GM18508 (cell line): ENCODE measurements around the gene STK24.

ENCODE experiments used
- ATAC-seq: cut with Tn5 transposase; IDR thresholded peaks from one replicate; pipeline ENCODE4 v1.9.1; 2021; ENCODE audit warnings: moderate number of reproducible peaks; ENCODE audit not compliant: insufficient read depth, unreplicated experiment

The STK24 gene

DNA sequence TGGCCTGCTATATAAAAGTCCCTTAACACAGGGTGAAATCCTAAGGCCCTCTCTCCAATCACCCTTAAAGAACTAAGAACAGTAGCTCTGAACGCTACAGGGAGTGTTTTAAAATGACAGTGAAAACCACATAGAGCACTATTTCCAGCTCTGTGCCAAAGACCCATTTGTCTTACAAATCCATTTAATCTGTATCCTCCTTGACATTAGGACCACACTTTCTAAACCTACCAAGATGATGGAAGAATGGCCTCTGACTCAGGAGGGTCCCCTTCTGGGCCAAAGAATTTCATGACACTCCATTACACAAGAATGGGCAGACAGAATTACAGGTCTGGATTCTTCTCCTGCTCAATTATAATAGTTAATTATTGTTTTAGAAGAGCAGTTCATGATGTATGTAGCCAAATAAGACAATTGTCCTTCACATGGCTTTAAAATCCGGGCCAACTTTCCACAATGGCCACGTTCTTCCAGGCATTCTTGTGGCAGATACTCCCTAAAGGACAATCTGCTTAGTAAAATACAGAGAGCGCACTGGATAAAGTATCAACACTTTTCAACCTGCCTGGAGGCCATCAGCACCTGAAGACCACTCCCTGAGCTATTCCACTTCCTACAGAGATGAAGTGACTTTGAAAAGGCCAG lies 61.0 kb downstream of the STK24 start:
- no peak for ATAC-seq

DNA sequence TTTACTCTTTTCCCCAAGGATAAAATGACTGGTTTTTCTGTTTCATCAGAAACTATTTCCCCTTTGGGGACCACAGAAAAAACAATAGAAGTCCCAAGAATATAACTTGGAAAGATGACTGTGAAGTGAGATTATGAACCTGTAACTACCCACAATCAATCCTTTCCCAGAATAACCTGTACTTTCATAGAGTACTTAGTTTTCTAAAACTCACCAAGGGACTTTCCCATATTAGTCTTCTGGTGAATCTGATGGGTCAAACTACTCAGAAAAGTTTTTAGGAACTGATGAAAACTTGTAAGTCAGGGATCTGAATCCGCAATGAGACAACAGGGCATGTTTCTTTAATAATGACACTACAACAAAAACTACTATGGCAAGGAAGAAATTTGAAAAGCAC lies 62.6 kb downstream of the STK24 start:
- ATAC-seq = no peak

- ATAC-seq = no peak
Observed at GRCh38 chr13:98513837-98514236, 63.1 kb downstream of the STK24 start.

DNA sequence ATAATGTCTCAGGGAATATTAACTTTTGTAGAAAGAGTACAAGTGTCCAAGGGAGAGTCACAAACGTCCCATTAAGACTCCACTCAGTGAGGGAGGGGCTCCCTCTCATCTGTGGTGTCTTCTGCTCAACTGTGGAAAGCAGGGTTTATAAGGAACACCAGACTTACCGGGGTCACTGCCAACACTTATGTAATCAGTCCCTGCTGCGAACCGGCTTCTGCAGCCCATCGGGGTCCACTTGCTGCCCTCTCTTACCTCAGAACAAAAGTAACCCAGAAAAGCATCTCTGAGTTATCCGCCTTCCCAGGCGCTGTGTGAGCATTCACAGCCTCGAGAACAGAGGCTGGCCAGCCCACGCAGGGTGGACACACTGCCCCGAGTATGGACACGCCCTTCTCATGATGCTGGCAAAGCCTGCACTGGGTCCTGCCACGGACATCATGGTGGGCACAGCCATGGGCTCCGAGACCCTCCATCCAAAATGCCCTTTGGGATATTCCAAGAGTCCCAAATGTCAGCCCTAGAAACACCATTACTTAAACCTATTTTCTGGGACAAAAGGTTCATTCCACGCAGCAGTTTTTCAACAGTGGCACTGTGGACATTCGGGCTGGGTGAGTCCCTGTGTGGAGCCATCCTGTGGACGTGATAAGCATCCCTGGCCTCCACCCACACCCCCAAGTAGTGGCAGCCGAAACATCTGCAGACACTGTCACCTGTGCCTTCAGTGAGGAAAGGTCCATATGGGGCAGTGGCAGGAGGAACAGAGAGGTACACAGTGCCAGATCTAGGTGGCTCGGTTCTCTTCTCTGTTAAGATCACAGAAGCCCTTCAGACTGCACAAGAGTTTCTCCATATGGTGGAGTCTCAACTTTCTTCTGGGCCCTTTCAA lies 63.9 kb downstream of the STK24 start:
- ATAC-seq = no peak

DNA sequence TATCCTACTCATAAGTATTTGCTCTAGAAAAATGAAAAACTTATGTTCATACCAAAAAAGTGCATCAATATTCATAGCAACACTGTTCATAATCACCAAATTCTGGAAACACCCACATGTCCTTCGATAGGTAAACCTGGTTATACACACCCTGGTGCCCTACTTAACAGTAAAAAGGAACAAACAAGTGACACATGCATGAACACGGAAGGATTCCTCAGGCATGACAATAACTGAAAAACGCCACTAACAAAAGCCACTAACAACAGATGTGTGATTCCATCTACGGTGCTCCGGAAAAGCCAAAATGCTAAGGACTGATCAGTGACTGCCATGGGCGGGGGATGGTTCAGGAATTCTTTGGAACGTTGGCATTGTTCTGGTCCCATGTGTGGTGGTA lies 65.5 kb downstream of the STK24 start:
- ATAC-seq = no peak

GRCh38 chr13:98510156-98510509 lies 66.8 kb downstream of the STK24 start:
- ATAC-seq = no peak

GRCh38 chr13:98509271-98510155 lies 67.4 kb downstream of the STK24 start:
- peak; percentile 50 for ATAC-seq

GRCh38 chr13:98508685-98509084 lies 68.2 kb downstream of the STK24 start:
- ATAC-seq = no peak

GRCh38 chr13:98508280-98508679 lies 68.6 kb downstream of the STK24 start:
- no peak for ATAC-seq

GRCh38 chr13:98507282-98507797 lies 69.6 kb downstream of the STK24 start:
- no peak for ATAC-seq

GRCh38 chr13:98506728-98507230 lies 70.1 kb downstream of the STK24 start:
- ATAC-seq = no peak

- ATAC-seq = no peak
Observed at GRCh38 chr13:98506322-98506721, 70.6 kb downstream of the STK24 start.

- ATAC-seq = no peak
Observed at GRCh38 chr13:98505217-98505616, 71.7 kb downstream of the STK24 start.

DNA sequence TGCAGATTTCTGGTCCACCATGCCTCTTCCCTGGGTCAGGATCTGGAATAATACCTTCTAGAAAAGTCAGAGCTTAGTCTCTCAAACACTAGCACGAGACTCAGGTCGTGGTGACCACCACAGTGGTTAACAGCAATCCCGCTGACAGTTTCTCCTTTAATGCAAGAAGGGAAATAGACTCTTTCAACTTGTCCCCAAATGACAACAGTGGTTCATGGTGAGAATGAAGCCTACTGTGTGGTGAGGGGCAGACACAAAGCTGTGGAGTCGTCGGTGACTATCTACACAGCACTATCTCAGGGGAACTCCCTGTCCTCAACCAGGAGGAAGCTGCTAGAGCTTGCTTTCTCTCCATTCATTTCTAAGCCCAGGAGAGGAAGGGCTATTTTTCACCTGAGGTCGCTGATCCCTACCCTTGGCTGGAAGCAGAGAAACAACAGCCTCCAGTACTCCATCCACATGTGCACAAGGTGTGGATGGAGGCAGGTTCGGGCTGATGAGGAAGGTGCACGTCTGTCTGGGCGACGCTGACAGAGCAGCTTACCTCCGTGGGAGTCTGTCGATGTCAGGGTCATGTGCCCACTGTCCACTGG lies 72.4 kb downstream of the STK24 start:
- ATAC-seq = no peak

DNA sequence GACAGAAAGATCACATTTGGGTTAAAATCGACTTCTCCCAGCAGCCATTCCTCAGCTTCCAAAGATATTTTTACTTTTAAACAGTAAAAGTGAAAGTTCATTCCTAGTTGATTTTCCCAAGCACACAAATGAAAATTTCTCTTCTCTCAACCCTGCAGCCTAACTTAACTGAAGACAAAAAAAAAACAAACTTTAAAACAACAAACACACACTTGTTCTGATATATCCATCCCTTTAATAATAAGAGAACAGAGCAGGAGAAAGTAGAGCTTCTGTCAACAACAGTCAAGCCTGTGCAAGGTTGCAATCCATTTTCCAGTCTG lies 72.9 kb downstream of the STK24 start:
- no peak for ATAC-seq

DNA sequence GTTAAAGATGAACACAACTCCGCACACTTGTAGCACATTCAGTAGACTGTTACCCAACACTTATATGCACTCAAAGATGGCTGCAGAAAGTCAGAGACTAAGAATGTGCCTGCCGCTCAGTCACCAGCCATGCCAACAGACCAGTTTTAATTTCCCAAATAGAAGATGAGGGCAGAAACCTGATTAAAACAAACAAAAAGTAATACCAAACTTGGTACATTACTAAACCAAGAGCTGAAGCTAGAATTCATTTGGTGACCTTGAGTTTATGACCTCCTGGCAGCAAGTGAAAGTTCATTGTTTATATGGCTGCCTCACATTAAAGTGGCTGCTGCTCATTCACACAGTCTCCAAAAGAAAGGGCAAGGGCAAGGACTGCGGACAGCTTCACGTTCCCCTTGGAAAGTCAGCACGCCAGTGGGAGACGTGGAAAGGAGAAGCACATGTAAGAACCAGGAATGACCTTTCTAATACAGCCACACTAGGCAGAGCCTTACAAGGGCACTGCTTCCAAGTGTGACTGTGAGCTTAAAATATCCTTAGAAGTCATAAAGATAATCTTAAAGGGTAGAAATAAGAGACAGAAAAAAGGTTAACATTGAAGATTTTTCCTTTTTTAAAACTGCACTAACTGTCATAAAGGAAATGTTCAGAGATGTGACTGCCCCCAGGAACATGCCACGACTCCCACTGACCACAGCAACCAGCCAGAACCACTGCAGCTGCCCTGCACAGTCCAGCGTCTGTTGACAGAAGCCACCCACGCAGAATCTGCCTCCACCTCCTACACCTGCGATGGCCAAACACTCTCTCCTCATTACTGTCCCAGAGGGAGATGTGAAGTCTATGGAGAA lies 73.5 kb downstream of the STK24 start:
- ATAC-seq = no peak

- peak; percentile 70 for ATAC-seq
Observed at GRCh38 chr13:98500963-98501421, 75.9 kb downstream of the STK24 start.

GRCh38 chr13:98496966-98497365 lies 79.9 kb downstream of the STK24 start:
- ATAC-seq = no peak

- no peak for ATAC-seq
Observed at GRCh38 chr13:98496479-98496791, 80.5 kb downstream of the STK24 start.
